DND-41 (cell line): ENCODE measurements around the gene GADD45G.

Experiments used
- EZH2 ChIP-seq: IDR thresholded peaks from 3 replicates; pipeline ENCODE4 v1.6.1; 2012; ENCODE audit warnings: borderline replicate concordance, low read depth, mild to moderate bottlenecking, moderate library complexity, low read length, inconsistent platforms; ENCODE audit not compliant: severe bottlenecking
- TF ChIP-seq, protein P1 (sequence below): IDR thresholded peaks from 2 replicates; pipeline ENCODE4 v1.5.1; 2012; ENCODE audit warnings: borderline replicate concordance, low read length, moderate library complexity, mild to moderate bottlenecking; ENCODE audit not compliant: poor library complexity, severe bottlenecking; ENCODE audit errors: extremely low read depth

DNA sequence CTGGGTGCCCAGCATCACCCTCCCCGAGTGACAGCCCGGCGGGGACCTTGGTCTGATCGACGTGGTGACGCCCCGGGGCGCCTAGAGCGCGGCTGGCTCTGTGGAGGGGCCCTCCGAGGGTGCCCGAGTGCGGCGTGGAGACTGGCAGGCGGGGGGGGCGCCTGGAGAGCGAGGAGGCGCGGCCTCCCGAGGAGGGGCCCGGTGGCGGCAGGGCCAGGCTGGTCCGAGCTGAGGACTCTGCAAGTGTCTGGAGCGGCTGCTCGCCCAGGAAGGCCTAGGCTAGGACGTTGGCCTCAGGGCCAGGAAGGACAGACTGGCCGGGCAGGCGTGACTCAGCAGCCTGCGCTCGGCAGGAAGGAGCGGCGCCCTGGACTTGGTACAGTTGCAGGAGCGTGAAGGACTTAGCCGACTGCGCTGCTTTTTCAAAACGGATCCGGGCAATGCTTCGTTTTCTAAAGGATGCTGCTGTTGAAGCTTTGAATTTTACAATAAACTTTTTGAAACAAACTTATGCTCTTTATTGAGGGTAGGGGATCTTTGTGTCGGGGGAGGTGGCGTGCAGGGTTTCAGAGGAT lies 1.3 kb downstream of the GADD45G start:
- TF ChIP-seq, protein P1, sequence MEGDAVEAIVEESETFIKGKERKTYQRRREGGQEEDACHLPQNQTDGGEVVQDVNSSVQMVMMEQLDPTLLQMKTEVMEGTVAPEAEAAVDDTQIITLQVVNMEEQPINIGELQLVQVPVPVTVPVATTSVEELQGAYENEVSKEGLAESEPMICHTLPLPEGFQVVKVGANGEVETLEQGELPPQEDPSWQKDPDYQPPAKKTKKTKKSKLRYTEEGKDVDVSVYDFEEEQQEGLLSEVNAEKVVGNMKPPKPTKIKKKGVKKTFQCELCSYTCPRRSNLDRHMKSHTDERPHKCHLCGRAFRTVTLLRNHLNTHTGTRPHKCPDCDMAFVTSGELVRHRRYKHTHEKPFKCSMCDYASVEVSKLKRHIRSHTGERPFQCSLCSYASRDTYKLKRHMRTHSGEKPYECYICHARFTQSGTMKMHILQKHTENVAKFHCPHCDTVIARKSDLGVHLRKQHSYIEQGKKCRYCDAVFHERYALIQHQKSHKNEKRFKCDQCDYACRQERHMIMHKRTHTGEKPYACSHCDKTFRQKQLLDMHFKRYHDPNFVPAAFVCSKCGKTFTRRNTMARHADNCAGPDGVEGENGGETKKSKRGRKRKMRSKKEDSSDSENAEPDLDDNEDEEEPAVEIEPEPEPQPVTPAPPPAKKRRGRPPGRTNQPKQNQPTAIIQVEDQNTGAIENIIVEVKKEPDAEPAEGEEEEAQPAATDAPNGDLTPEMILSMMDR, result no peak
- TF ChIP-seq EZH2, result no peak
